Kidney (tissue), 14 donors: ENCODE results near the gene TNFRSF1B. TPM values are rescaled to one million over a fixed set of nuclear protein-coding genes. Genes with fewer than 3 reads are reported as not detected.

Source experiments
- DNase-seq, 5 donors: peaks; one replicate each; pipeline ENCODE4 v3.0.0-alpha.2; 2013 to 2020
- FAIRE-seq: peaks from 2 replicates; lab custom pipeline; 2012; peaks lifted over from hg19 to GRCh38; lab: Jason Lieb, UNC
- H3K27ac ChIP-seq, 2 donors: one replicate each; pipeline ENCODE4 v1.7.0; 2013; ENCODE audit warnings: low read depth in 2 of 2, low read length in 2 of 2, inconsistent platforms in 1 of 2
- H3K27me3 ChIP-seq: one replicate; pipeline ENCODE4 v1.7.1; 2013; ENCODE audit warnings: low read length, inconsistent platforms; ENCODE audit not compliant: control insufficient read depth, insufficient read depth
- H3K36me3 ChIP-seq, 3 donors: one replicate each; pipeline versions ENCODE4 v1.7.0 to v1.7.1; 2013; ENCODE audit warnings: low read length in 3 of 3, control low read depth in 1 of 3, inconsistent platforms in 1 of 3; ENCODE audit not compliant: insufficient read depth in 3 of 3, control insufficient read depth in 2 of 3
- H3K4me1 ChIP-seq, 3 donors: one replicate each; pipeline versions ENCODE4 v1.7.0 to v1.7.1; 2013; ENCODE audit warnings: low read length in 3 of 3, inconsistent platforms in 1 of 3, low read depth in 1 of 3; ENCODE audit not compliant: control insufficient read depth in 2 of 3, insufficient read depth in 2 of 3
- H3K4me3 ChIP-seq, 3 donors: one replicate each; pipeline versions ENCODE4 v1.7.0 to v1.8.1; 2013; ENCODE audit warnings: low read length in 3 of 3, control low read depth in 1 of 3, inconsistent platforms in 1 of 3
- H3K9ac ChIP-seq, 3 donors: one replicate each; pipeline versions ENCODE4 v1.7.0 to v1.7.1; 2013; ENCODE audit warnings: low read length in 3 of 3, control low read depth in 1 of 3, inconsistent platforms in 1 of 3
- H3K9me3 ChIP-seq, 3 donors: one replicate each; pipeline versions ENCODE4 v1.7.0 to v1.7.1; 2013; ENCODE audit warnings: low read length in 3 of 3, control low read depth in 1 of 3, inconsistent platforms in 1 of 3; ENCODE audit not compliant: control insufficient read depth in 2 of 3, insufficient read depth in 1 of 3
- intact Hi-C: fragments of 100-400 bp; cut with DNase I; formaldehyde crosslinking; loops from one replicate; pipeline ENCODE4 v1.11.1; 2022
- polyA plus RNA-seq: library from polyadenylated mRNA; stranded (reverse); fragments of 350-450 nt; fragmentation: Illumina TruSeq; extraction: RNeasy Lipid Tissue Mini Kit (QIAGEN cat#74804); gene quantifications from one replicate; pipeline ENCODE4 v1.2.3, GENCODE V29; 2014; ENCODE audit warnings: low read depth, low replicate concordance; ENCODE audit not compliant: insufficient read depth
- total RNA-seq: library from RNA; stranded (reverse); fragmentation: NEBNext Ultra II Directional; extraction: Animal tissue kit (Norgen Biotek cat#: 25700); gene quantifications from one replicate; pipeline ENCODE4 v1.2.1, GENCODE V29; 2021
- TF ChIP-seq, protein P1 (sequence below): IDR thresholded peaks from 3 replicates; pipeline ENCODE4 v1.5.1; 2012; ENCODE audit warnings: mild to moderate bottlenecking, moderate library complexity, borderline replicate concordance; ENCODE audit not compliant: insufficient read depth; ENCODE audit errors: extremely low read depth
- donor health status: control.
- donor health status: control.
- donor health status: control.
- donor health status: control.
- donor health status: control.
- donor health status: DM: yes; HTN: yes; CAD: no.
- donor health status: Normal renal cell carcinoma (clear cell type).

Gene TNFRSF1B
- total and polyA plus RNA-seq, 2 donors from 2014 or later = 7.7 to 47.1 TPM

DNA sequence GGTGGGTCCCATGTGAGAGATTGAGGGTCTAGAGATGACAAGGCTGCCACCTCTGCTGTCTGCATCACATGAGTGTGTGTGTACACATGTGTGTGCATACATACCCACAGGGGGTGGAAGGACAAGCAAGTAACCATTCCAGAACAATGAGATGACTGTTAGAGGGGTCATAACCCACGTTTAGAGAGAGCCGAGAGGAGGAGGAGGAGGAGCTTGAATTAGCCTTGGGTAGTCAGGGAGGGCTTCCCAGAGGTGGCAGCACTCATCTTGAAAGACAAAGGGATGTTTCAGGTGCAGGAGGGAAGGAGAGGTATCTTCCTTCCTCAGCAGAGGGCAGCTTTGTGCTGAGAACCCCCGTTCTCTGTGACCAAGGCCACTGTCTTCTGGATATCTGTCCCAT, 21.3 kb downstream of the TNFRSF1B start:
- DNase-seq (no peak), FAIRE-seq (no peak)
- H3K9ac ChIP-seq = no peak overlapping the region
- no peak overlapping the region for H3K4me3 ChIP-seq
- peaks cover 0 to 2% (median 0%) of the 10 kb centered on the region in 3 donors for H3K36me3 ChIP-seq
- no peaks in the 10 kb centered on the region for H3K27me3 ChIP-seq
- H3K9me3 ChIP-seq = no peaks in the 10 kb centered on the region
- H3K4me1 ChIP-seq = peaks cover 0 to 27% (median 0%) of the 10 kb centered on the region in 3 donors
- H3K27ac ChIP-seq = no peak overlapping the region
- TF ChIP-seq, protein P1, sequence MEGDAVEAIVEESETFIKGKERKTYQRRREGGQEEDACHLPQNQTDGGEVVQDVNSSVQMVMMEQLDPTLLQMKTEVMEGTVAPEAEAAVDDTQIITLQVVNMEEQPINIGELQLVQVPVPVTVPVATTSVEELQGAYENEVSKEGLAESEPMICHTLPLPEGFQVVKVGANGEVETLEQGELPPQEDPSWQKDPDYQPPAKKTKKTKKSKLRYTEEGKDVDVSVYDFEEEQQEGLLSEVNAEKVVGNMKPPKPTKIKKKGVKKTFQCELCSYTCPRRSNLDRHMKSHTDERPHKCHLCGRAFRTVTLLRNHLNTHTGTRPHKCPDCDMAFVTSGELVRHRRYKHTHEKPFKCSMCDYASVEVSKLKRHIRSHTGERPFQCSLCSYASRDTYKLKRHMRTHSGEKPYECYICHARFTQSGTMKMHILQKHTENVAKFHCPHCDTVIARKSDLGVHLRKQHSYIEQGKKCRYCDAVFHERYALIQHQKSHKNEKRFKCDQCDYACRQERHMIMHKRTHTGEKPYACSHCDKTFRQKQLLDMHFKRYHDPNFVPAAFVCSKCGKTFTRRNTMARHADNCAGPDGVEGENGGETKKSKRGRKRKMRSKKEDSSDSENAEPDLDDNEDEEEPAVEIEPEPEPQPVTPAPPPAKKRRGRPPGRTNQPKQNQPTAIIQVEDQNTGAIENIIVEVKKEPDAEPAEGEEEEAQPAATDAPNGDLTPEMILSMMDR = no peak
- intact Hi-C loops = no loop called here

GRCh38 chr1:12188657-12189327, 22.0 kb downstream of the TNFRSF1B start:
- Histone ChIP-seq H3K9ac (no peak overlapping the region), H3K4me1 (peaks cover 0 to 27% (median 0%) of the 10 kb centered on the region in 3 donors), H3K4me3 (no peak overlapping the region), H3K9me3 (no peaks in the 10 kb centered on the region), H3K36me3 (peaks cover 0 to 2% (median 0%) of the 10 kb centered on the region in 3 donors), H3K27me3 (no peaks in the 10 kb centered on the region), H3K27ac (no peak overlapping the region)
- no peak for DNase-seq
- no peak for FAIRE-seq
- intact Hi-C loops = no loop called here
- TF ChIP-seq, protein P1 = no peak

DNA sequence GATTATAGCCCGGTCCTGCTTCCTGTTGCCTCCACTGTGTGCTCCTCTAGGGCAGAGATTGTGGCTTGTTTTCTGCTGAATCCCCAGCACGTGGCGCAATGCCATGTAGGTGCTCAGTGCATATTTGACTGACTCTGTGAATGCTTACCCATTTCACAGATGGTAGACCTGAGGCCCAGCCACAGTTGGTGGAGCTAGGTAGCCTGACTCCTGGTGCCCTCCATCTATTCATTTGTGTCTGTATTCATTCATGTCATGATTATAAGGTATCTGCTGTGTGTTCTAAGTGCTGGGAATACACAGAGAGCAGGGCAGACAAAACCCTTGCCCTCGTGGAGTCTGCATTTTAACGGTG, 22.5 kb downstream of the TNFRSF1B start:
- Histone ChIP-seq H3K27ac (no peak overlapping the region), H3K4me1 (peaks cover 0 to 27% (median 0%) of the 10 kb centered on the region in 3 donors), H3K9ac (no peak overlapping the region), H3K36me3 (peaks cover 0 to 2% (median 0%) of the 10 kb centered on the region in 3 donors), H3K27me3 (no peaks in the 10 kb centered on the region), H3K4me3 (no peak overlapping the region), H3K9me3 (no peaks in the 10 kb centered on the region)
- TF ChIP-seq, protein P1 = no peak
- no peak for DNase-seq
- FAIRE-seq = no peak
- intact Hi-C loops = no loop called here
